GM18508 (cell line): ENCODE data around the gene TEPSIN.

Experiments
- ATAC-seq: cut with Tn5 transposase; IDR thresholded peaks from one replicate; pipeline ENCODE4 v1.9.1; 2021; ENCODE audit warnings: moderate number of reproducible peaks; ENCODE audit not compliant: insufficient read depth, unreplicated experiment

TEPSIN gene

GRCh38 chr17:81200695-81201580 lies 37.9 kb downstream of the TEPSIN start:
- ATAC-seq: no peak

GRCh38 chr17:81200201-81200600 lies 38.7 kb downstream of the TEPSIN start:
- ATAC-seq: no peak

GRCh38 chr17:81199482-81199830 lies 39.4 kb downstream of the TEPSIN start:
- no peak for ATAC-seq

GRCh38 chr17:81198826-81199481 lies 39.9 kb downstream of the TEPSIN start:
- no peak for ATAC-seq

- ATAC-seq: no peak
These were observed 40.9 kb downstream of the TEPSIN start for GRCh38 chr17:81197831-81198490.

GRCh38 chr17:81197409-81197795 lies 41.5 kb downstream of the TEPSIN start:
- no peak for ATAC-seq

- ATAC-seq: no peak
These were observed 42.1 kb downstream of the TEPSIN start for GRCh38 chr17:81196505-81197408.

- no peak for ATAC-seq
These were observed 42.8 kb downstream of the TEPSIN start for GRCh38 chr17:81195941-81196495.

- no peak for ATAC-seq
These were observed 43.6 kb downstream of the TEPSIN start for GRCh38 chr17:81194941-81195901.

GRCh38 chr17:81194225-81194760 lies 44.6 kb downstream of the TEPSIN start:
- no peak for ATAC-seq

- ATAC-seq: no peak
These were observed 45.2 kb downstream of the TEPSIN start for GRCh38 chr17:81193470-81194224.

- ATAC-seq: no peak
These were observed 45.8 kb downstream of the TEPSIN start for GRCh38 chr17:81193051-81193410.

GRCh38 chr17:81192386-81193050 lies 46.3 kb downstream of the TEPSIN start:
- ATAC-seq: no peak

- no peak for ATAC-seq
These were observed 47.2 kb downstream of the TEPSIN start for GRCh38 chr17:81191646-81192045.

GRCh38 chr17:81191116-81191515 lies 47.7 kb downstream of the TEPSIN start:
- no peak for ATAC-seq

GRCh38 chr17:81190591-81190990 lies 48.3 kb downstream of the TEPSIN start:
- ATAC-seq: no peak
